ENCODE data around the gene INSM2. TPM values are rescaled to one million over a fixed set of nuclear protein-coding genes. Genes with fewer than 3 reads are reported as not detected.

Gene INSM2
- total and polyA plus RNA-seq, 2 of the 13 experiments (the other 11 are each of a cell fraction or from before 2014, with no cell fraction given) = not detected

DNA sequence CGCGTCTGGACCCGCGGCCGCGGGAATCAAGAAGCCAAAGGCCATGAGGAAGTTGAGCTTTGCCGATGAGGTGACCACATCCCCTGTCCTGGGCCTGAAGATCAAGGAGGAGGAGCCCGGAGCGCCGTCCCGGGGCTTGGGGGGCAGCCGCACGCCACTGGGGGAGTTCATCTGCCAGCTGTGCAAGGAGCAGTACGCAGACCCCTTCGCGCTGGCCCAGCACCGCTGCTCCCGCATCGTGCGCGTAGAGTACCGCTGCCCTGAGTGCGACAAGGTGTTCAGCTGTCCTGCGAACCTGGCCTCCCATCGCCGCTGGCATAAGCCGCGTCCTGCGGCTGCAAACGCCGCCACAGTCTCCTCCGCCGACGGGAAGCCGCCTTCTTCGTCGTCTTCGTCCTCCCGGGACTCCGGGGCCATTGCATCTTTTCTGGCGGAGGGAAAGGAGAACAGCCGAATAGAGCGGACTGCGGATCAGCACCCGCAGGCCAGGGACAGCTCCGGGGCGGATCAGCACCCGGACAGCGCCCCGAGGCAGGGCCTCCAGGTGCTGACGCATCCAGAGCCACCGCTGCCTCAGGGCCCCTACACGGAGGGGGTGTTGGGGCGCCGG, 1.0 kb downstream of the INSM2 start (continued):
- TF ChIP-seq, protein P1, sequence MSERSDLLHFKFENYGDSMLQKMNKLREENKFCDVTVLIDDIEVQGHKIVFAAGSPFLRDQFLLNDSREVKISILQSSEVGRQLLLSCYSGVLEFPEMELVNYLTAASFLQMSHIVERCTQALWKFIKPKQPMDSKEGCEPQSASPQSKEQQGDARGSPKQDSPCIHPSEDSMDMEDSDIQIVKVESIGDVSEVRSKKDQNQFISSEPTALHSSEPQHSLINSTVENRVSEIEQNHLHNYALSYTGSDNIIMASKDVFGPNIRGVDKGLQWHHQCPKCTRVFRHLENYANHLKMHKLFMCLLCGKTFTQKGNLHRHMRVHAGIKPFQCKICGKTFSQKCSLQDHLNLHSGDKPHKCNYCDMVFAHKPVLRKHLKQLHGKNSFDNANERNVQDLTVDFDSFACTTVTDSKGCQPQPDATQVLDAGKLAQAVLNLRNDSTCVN (CRISPR knock-in tag; IDR thresholded peaks at IDR 0.05; ENCODE audit: borderline replicate concordance) = peak; percentile 100
- TF ChIP-seq RELA (CRISPR knock-in tag; IDR thresholded peaks at IDR 0.05) = peak; percentile 100
- TF ChIP-seq ZNF547 (CRISPR knock-in tag; IDR thresholded peaks at IDR 0.05) = peak; percentile 100
- peak; percentile 100 for TF ChIP-seq ATAD3A (CRISPR knock-in tag; IDR thresholded peaks at IDR 0.05)
- TF ChIP-seq ZNF329 (CRISPR knock-in tag; IDR thresholded peaks at IDR 0.05; ENCODE audit: low read depth) = peak; percentile 99
- peak; percentile 97 for TF ChIP-seq SP5 (CRISPR knock-in tag; IDR thresholded peaks at IDR 0.05; ENCODE audit: borderline replicate concordance, low read depth)
- TF ChIP-seq NFKBIZ (CRISPR knock-in tag; IDR thresholded peaks at IDR 0.05) = peak; percentile 100
- TF ChIP-seq SMARCC2 (IDR thresholded peaks at IDR 0.05) = no peak
- TF ChIP-seq, protein P2, sequence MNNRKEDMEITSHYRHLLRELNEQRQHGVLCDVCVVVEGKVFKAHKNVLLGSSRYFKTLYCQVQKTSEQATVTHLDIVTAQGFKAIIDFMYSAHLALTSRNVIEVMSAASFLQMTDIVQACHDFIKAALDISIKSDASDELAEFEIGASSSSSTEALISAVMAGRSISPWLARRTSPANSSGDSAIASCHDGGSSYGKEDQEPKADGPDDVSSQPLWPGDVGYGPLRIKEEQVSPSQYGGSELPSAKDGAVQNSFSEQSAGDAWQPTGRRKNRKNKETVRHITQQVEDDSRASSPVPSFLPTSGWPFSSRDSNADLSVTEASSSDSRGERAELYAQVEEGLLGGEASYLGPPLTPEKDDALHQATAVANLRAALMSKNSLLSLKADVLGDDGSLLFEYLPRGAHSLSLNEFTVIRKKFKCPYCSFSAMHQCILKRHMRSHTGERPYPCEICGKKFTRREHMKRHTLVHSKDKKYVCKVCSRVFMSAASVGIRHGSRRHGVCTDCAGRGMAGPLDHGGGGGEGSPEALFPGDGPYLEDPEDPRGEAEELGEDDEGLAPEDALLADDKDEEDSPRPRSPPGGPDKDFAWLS (CRISPR knock-in tag; IDR thresholded peaks at IDR 0.05; ENCODE audit: borderline replicate concordance) = peak; percentile 100
- peak; percentile 100 for TF ChIP-seq ZNF292 (CRISPR knock-in tag; IDR thresholded peaks at IDR 0.05; ENCODE audit: borderline replicate concordance, low read depth)
- peak; percentile 93 for TF ChIP-seq NR2C2 (CRISPR knock-in tag; IDR thresholded peaks at IDR 0.05; ENCODE audit: borderline replicate concordance)
- TF ChIP-seq, protein P3, sequence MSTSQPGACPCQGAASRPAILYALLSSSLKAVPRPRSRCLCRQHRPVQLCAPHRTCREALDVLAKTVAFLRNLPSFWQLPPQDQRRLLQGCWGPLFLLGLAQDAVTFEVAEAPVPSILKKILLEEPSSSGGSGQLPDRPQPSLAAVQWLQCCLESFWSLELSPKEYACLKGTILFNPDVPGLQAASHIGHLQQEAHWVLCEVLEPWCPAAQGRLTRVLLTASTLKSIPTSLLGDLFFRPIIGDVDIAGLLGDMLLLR (CRISPR knock-in tag; IDR thresholded peaks at IDR 0.05) = peak; percentile 100
- peak; percentile 100 for TF ChIP-seq NRL (CRISPR knock-in tag; IDR thresholded peaks at IDR 0.05; ENCODE audit: borderline replicate concordance)
- peak; percentile 100 for TF ChIP-seq CHCHD3 (CRISPR knock-in tag; IDR thresholded peaks at IDR 0.05)
- TF ChIP-seq TBX2 (CRISPR knock-in tag; IDR thresholded peaks at IDR 0.05; ENCODE audit: borderline replicate concordance) = peak; percentile 100
- TF ChIP-seq FOXK1 (CRISPR knock-in tag; IDR thresholded peaks at IDR 0.05; ENCODE audit: borderline replicate concordance, low read depth) = peak; percentile 100
- no peak for TF ChIP-seq FOXA1 (IDR thresholded peaks at IDR 0.05)
- TF ChIP-seq FOXA1 (CRISPR knock-in tag; IDR thresholded peaks at IDR 0.05) = peak; percentile 94
- TF ChIP-seq, protein P4, sequence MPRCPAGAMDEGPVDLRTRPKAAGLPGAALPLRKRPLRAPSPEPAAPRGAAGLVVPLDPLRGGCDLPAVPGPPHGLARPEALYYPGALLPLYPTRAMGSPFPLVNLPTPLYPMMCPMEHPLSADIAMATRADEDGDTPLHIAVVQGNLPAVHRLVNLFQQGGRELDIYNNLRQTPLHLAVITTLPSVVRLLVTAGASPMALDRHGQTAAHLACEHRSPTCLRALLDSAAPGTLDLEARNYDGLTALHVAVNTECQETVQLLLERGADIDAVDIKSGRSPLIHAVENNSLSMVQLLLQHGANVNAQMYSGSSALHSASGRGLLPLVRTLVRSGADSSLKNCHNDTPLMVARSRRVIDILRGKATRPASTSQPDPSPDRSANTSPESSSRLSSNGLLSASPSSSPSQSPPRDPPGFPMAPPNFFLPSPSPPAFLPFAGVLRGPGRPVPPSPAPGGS (CRISPR knock-in tag; IDR thresholded peaks at IDR 0.05) = peak; percentile 100
- no peak for TF ChIP-seq POLR2A (IDR thresholded peaks at IDR 0.05; ENCODE audit: insufficient read depth in 1 of 2, low read depth in 2 of 2, low read length in 2 of 2)
- TF ChIP-seq, protein P5, sequence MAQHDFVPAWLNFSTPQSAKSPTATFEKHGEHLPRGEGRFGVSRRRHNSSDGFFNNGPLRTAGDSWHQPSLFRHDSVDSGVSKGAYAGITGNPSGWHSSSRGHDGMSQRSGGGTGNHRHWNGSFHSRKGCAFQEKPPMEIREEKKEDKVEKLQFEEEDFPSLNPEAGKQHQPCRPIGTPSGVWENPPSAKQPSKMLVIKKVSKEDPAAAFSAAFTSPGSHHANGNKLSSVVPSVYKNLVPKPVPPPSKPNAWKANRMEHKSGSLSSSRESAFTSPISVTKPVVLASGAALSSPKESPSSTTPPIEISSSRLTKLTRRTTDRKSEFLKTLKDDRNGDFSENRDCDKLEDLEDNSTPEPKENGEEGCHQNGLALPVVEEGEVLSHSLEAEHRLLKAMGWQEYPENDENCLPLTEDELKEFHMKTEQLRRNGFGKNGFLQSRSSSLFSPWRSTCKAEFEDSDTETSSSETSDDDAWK (CRISPR knock-in tag; IDR thresholded peaks at IDR 0.05) = peak; percentile 68; the same call in 1 of the 2 replicates
- TF ChIP-seq CEBPG (CRISPR knock-in tag; IDR thresholded peaks at IDR 0.05) = peak; percentile 91

Data from HepG2 (cell line).